H1 (cell line): ENCODE results near the gene SNX13. TPM values are rescaled to one million over a fixed set of nuclear protein-coding genes. Genes with fewer than 3 reads are reported as not detected.

ENCODE experiments used
- CTCF ChIA-PET: fragments of 300-600 bp; sonication (Branson Sonifier 250); formaldehyde crosslinking; loops from one replicate; lab custom pipeline; 2021; ENCODE audit not compliant: partially characterized antibody; lab: Charles Lee
- POLR2A ChIA-PET: fragments of 300-600 bp; sonication (Branson Sonifier 250); formaldehyde crosslinking; loops from one replicate; lab custom pipeline; 2021; ENCODE audit warnings: inconsistent platforms; ENCODE audit not compliant: partially characterized antibody; lab: Charles Lee
- DNase-seq, 2 experiments: peaks; one replicate each; pipeline versions ENCODE4 v3.0.0 to v3.0.0-alpha.2; 2010 to 2022; ENCODE audit warnings: low spot score in 2 of 2, low read depth in 1 of 2, mixed read lengths in 1 of 2
- FAIRE-seq: peaks from 2 replicates; lab custom pipeline; 2011; peaks lifted over from hg19 to GRCh38; lab: Jason Lieb, UNC
- H2AFZ ChIP-seq: 2 replicates; pipeline ENCODE4 v1.8.1; 2012; ENCODE audit warnings: low read length, inconsistent platforms
- H2AK5ac ChIP-seq: 2 replicates; pipeline ENCODE4 v1.6.1; 2013; ENCODE audit warnings: low read depth, low read length
- H2BK120ac ChIP-seq: replicated peaks from 2 replicates; pipeline ENCODE3; 2013; ENCODE audit warnings: low read depth, low read length, inconsistent platforms
- H2BK12ac ChIP-seq: 2 replicates; pipeline ENCODE4 v1.6.1; 2013; ENCODE audit warnings: low read depth, low read length
- H2BK15ac ChIP-seq: 2 replicates; pipeline ENCODE4 v1.6.1; 2013; ENCODE audit warnings: low read length
- H2BK20ac ChIP-seq: 2 replicates; pipeline ENCODE4 v1.6.1; 2013; ENCODE audit warnings: low read length
- H2BK5ac ChIP-seq: 2 replicates; pipeline ENCODE4 v1.6.1; 2013; ENCODE audit warnings: low read depth, low read length
- H3K14ac ChIP-seq: 2 replicates; pipeline ENCODE4 v1.6.1; 2013; ENCODE audit warnings: inconsistent platforms; ENCODE audit not compliant: insufficient read length
- H3K18ac ChIP-seq: 2 replicates; pipeline ENCODE4 v1.6.1; 2013; ENCODE audit warnings: low read length; ENCODE audit errors: extremely low read depth
- H3K23ac ChIP-seq: 2 replicates; pipeline ENCODE4 v1.6.1; 2013; ENCODE audit warnings: inconsistent platforms; ENCODE audit not compliant: insufficient read length
- H3K23me2 ChIP-seq: 2 replicates; pipeline ENCODE4 v1.6.1; 2013; ENCODE audit warnings: low read depth, low read length
- H3K27ac ChIP-seq: 2 replicates; pipeline ENCODE4 v1.6.1; 2011; ENCODE audit warnings: low read depth, low read length, inconsistent platforms
- H3K27me3 ChIP-seq, 4 experiments: replicated peaks in 1 of 4; 1 replicate in 1 of 4; 2 replicates in 3 of 4; pipeline versions ENCODE4 v1.6.1 to v1.8.1; 2011 to 2013; ENCODE audit warnings: low read length in 3 of 4, mild to moderate bottlenecking in 3 of 4, inconsistent platforms in 2 of 4, mixed read lengths in 2 of 4, moderate library complexity in 1 of 4; ENCODE audit not compliant: control insufficient read depth in 3 of 4, insufficient read depth in 3 of 4; ENCODE audit errors: extremely low read depth in 1 of 4
- H3K36me3 ChIP-seq, 4 experiments: 2 replicates each; pipeline versions ENCODE4 v1.6.1 to v1.8.1; 2011 to 2013; ENCODE audit warnings: mild to moderate bottlenecking in 4 of 4, low read length in 3 of 4, moderate library complexity in 2 of 4, control low read depth in 1 of 4, inconsistent platforms in 1 of 4; ENCODE audit not compliant: insufficient read depth in 4 of 4, control insufficient read depth in 2 of 4
- H3K4ac ChIP-seq: replicated peaks from 2 replicates; pipeline ENCODE3; 2013; ENCODE audit warnings: low read length, low read depth, mixed read lengths, inconsistent platforms; ENCODE audit not compliant: insufficient read length
- H3K4me1 ChIP-seq, 4 experiments: replicated peaks in 1 of 4; 1 replicate in 1 of 4; 2 replicates in 3 of 4; pipeline versions ENCODE4 v1.6.1 to v1.8.1; 2011 to 2013; ENCODE audit warnings: low read length in 3 of 4, inconsistent platforms in 2 of 4, mixed read lengths in 1 of 4; ENCODE audit not compliant: insufficient read depth in 4 of 4, control insufficient read depth in 3 of 4
- H3K4me2 ChIP-seq, 2 experiments: 2 replicates each; pipeline versions ENCODE4 v1.6.1 to v1.8.1; 2011 to 2013; ENCODE audit warnings: low read depth in 2 of 2, low read length in 2 of 2, control low read depth in 1 of 2, inconsistent platforms in 1 of 2, mild to moderate bottlenecking in 1 of 2; ENCODE audit not compliant: insufficient read depth in 1 of 2
- H3K4me3 ChIP-seq, 4 experiments: fragments of 200-600, 300-600 bp in 1 of 4; sonication (generic), shearing (Covaris generic), sonication (Bioruptor Twin) in 1 of 4; 2 replicates each; pipeline versions ENCODE4 v1.5.1 to v1.8.1; 2011 to 2016; ENCODE audit warnings: low read length in 4 of 4, low read depth in 3 of 4, control low read depth in 2 of 4, inconsistent platforms in 2 of 4, mild to moderate bottlenecking in 2 of 4, mixed read lengths in 1 of 4, moderate library complexity in 1 of 4; ENCODE audit not compliant: insufficient read depth in 2 of 4; ENCODE audit errors: extremely low read depth in 1 of 4
- H3K56ac ChIP-seq: replicated peaks from 2 replicates; pipeline ENCODE3; 2013; ENCODE audit warnings: low read depth, mild to moderate bottlenecking, mixed read lengths, low read length, inconsistent platforms; ENCODE audit not compliant: insufficient read length
- H3K79me1 ChIP-seq: 2 replicates; pipeline ENCODE4 v1.6.1; 2013; ENCODE audit warnings: low read depth, low read length, control low read depth
- H3K79me2 ChIP-seq, 2 experiments: 2 replicates each; pipeline versions ENCODE4 v1.6.1 to v1.8.1; 2012 to 2013; ENCODE audit warnings: low read length in 2 of 2, mild to moderate bottlenecking in 2 of 2, inconsistent platforms in 1 of 2; ENCODE audit not compliant: insufficient read depth in 2 of 2, control insufficient read depth in 1 of 2
- H3K9ac ChIP-seq, 4 experiments: replicated peaks in 1 of 4; 1 replicate in 1 of 4; 2 replicates in 3 of 4; pipeline versions ENCODE4 v1.6.1 to v1.8.1; 2011 to 2013; ENCODE audit warnings: low read depth in 3 of 4, low read length in 3 of 4, control low read depth in 2 of 4, mild to moderate bottlenecking in 2 of 4, moderate library complexity in 2 of 4, inconsistent platforms in 1 of 4; ENCODE audit errors: extremely low read depth in 1 of 4
- H3K9me3 ChIP-seq, 2 experiments: 2 replicates each; pipeline versions ENCODE4 v1.6.1 to v1.8.1; 2012 to 2013; ENCODE audit warnings: mild to moderate bottlenecking in 2 of 2, moderate library complexity in 2 of 2, control low read depth in 1 of 2, inconsistent platforms in 1 of 2, low read depth in 1 of 2, low read length in 1 of 2, mixed read lengths in 1 of 2; ENCODE audit not compliant: insufficient read depth in 2 of 2
- H4K20me1 ChIP-seq, 2 experiments: replicated peaks in 1 of 2; 2 replicates each; pipeline versions ENCODE3 to v1.8.1; 2011 to 2013; ENCODE audit warnings: inconsistent platforms in 2 of 2, low read length in 2 of 2, mild to moderate bottlenecking in 1 of 2; ENCODE audit not compliant: insufficient read depth in 2 of 2, control insufficient read depth in 1 of 2
- H4K5ac ChIP-seq: 2 replicates; pipeline ENCODE4 v1.6.1; 2013; ENCODE audit warnings: low read length, low read depth, mixed read lengths, inconsistent platforms; ENCODE audit not compliant: insufficient read length
- H4K8ac ChIP-seq: 2 replicates; pipeline ENCODE4 v1.8.0; 2013; ENCODE audit warnings: mild to moderate bottlenecking, moderate library complexity, low read length, inconsistent platforms; ENCODE audit not compliant: insufficient read depth; ENCODE audit errors: extremely low read depth
- H4K91ac ChIP-seq: replicated peaks from 2 replicates; pipeline ENCODE3; 2013; ENCODE audit warnings: low read length, mixed read lengths, inconsistent platforms; ENCODE audit not compliant: insufficient read length
- CTCF ChIP-seq, 3 experiments: IDR thresholded peaks; 1 replicate in 2 of 3; 2 replicates in 1 of 3; pipeline versions ENCODE4 v1.5.1 to v1.6.1; 2011; ENCODE audit warnings: low read length in 3 of 3, mild to moderate bottlenecking in 3 of 3, inconsistent platforms in 2 of 3, low read depth in 1 of 3, moderate library complexity in 1 of 3; ENCODE audit not compliant: insufficient read depth in 1 of 3; ENCODE audit errors: control extremely low read depth in 1 of 3
- KDM1A ChIP-seq: fragments of 200-600, 300-600 bp; sonication (generic); IDR thresholded peaks from 2 replicates; pipeline ENCODE4 v1.7.1; 2016; ENCODE audit warnings: mild to moderate bottlenecking, low read length, borderline replicate concordance
- RAD21 ChIP-seq, 2 experiments: IDR thresholded peaks in 1 of 2; conservative IDR thresholded peaks in 1 of 2; 2 replicates each; pipeline ENCODE4 v1.6.1; 2011; ENCODE audit warnings: low read depth in 2 of 2, low read length in 2 of 2, improper control_type of control experiment in 1 of 2, inconsistent platforms in 1 of 2, mild to moderate bottlenecking in 1 of 2, moderate library complexity in 1 of 2
- WGBS, 2 experiments: shearing (Covaris generic) in 1 of 2; methylation state at CpG; one replicate each; pipeline versions ENCODE4 v1.1.6 to v1.1.7; 2013 to 2015; ENCODE audit warnings: low lambda C conversion rate in 2 of 2, mixed read lengths in 2 of 2, inconsistent platforms in 1 of 2, low coverage in 1 of 2, missing lambda C conversion rate in 1 of 2; ENCODE audit not compliant: insufficient replicate concordance in 2 of 2, insufficient coverage in 1 of 2, insufficient read length in 1 of 2; ENCODE audit errors: extremely low coverage in 1 of 2, missing lambda C conversion rate in 1 of 2; 5-methylcytosine and 5-hydroxymethylcytosine counted together
- polyA plus RNA-seq, 7 experiments: library from polyadenylated mRNA; depleted of rRNA in 3 of 7; stranded (reverse) in 5 of 7; unstranded in 2 of 7; fragments of >200 nt in 5 of 7; fragments of 200-250 nt in 2 of 7; gene quantifications; 1 replicate in 5 of 7; 2 replicates in 1 of 7; 4 replicates in 1 of 7; pipeline versions ENCODE4 v1.2.1 to v1.2.3, GENCODE V29; 2011 to 2013; ENCODE audit warnings: missing spikeins in 2 of 7, mixed read lengths in 2 of 7
- total RNA-seq: library from RNA; stranded (reverse); fragmentation: NEBNext Ultra II Directional; extraction: Animal tissue kit (Norgen Biotek cat#: 25700); gene quantifications from 2 replicates; pipeline ENCODE4 v1.2.1, GENCODE V29; 2021

The SNX13 gene
- total and polyA plus RNA-seq, 2 of the 8 experiments (the other 6 are each of a cell fraction or from before 2014, with no cell fraction given): 5.5 to 27.4 TPM

GRCh38 chr7:17985473-17986239 is 45.4 kb upstream of the SNX13 start:
- TF ChIP-seq KDM1A (no peak), RAD21 (IDR thresholded peaks at IDR 0.05 in 1 of 2, conservative IDR thresholded peaks at IDR 0.05 in 1 of 2; ENCODE audit: low read depth in 2 of 2, low read length in 2 of 2) (peak; percentile 49 to 53), CTCF (IDR thresholded peaks at IDR 0.05; ENCODE audit: control extremely low read depth in 1 of 3, insufficient read depth in 1 of 3, low read depth in 1 of 3, low read length in 3 of 3) (peak; percentile 27 to 32 (median 32); a peak in 3 of 4 replicates)
- ChIA-PET POLR2A (no interaction called here), CTCF (interaction anchor here (0.6 to 12.3 kb wide), 11 partner anchors 8 to 335 kb away, joined by 3 to 149 read pairs (median 3); no protein-coding TSS in a partner anchor)
- H3K18ac ChIP-seq: no peak overlapping the region
- no peaks in the 10 kb centered on the region for H3K36me3 ChIP-seq
- H3K4ac ChIP-seq: no peak overlapping the region
- no peak overlapping the region for H2BK20ac ChIP-seq
- no peak overlapping the region for H2BK15ac ChIP-seq
- no peaks in the 10 kb centered on the region for H3K9me3 ChIP-seq
- H4K20me1 ChIP-seq: no peaks in the 10 kb centered on the region
- no peak overlapping the region for H2AFZ ChIP-seq
- no peak overlapping the region for H3K23ac ChIP-seq
- H3K79me2 ChIP-seq: no peaks in the 10 kb centered on the region
- no peak overlapping the region for H3K9ac ChIP-seq
- no peak overlapping the region for H2BK120ac ChIP-seq
- WGBS, 2 experiments: 91% methylated on average over 6 of the region's 6 CpGs; no CpG with 5 or more reads in 1 of the 2 experiments
- no peaks in the 10 kb centered on the region for H3K23me2 ChIP-seq
- H4K8ac ChIP-seq: no peak overlapping the region
- FAIRE-seq (no peak), DNase-seq (no peak)
- no peak overlapping the region for H3K14ac ChIP-seq
- H3K27ac ChIP-seq: no peak overlapping the region
- no peak overlapping the region for H3K56ac ChIP-seq
- H2AK5ac ChIP-seq: no peak overlapping the region
- no peaks in the 10 kb centered on the region for H3K27me3 ChIP-seq
- no peaks in the 10 kb centered on the region for H3K79me1 ChIP-seq
- H3K4me1 ChIP-seq: no peaks in the 10 kb centered on the region
- H3K4me3 ChIP-seq: no peak overlapping the region
- H4K91ac ChIP-seq: no peak overlapping the region
- H4K5ac ChIP-seq: no peak overlapping the region
- H2BK5ac ChIP-seq: no peak overlapping the region
- H3K4me2 ChIP-seq: no peak overlapping the region
- no peak overlapping the region for H2BK12ac ChIP-seq
